ENCODE data around the gene UNC13D. TPM values are rescaled to one million over a fixed set of nuclear protein-coding genes. Genes with fewer than 3 reads are reported as not detected.

The UNC13D gene
- polyA plus RNA-seq, 1 experiment: 0.16 TPM

- H3K9me3 ChIP-seq (ENCODE audit: control insufficient read depth, insufficient read depth, low read length): no peaks in the 10 kb centered on the region; the same call in 1 of the 2 replicates
- H3K27me3 ChIP-seq (ENCODE audit: control insufficient read depth, insufficient read depth, low read length): no peaks in the 10 kb centered on the region
- no peak overlapping the region for H3K27ac ChIP-seq (ENCODE audit: low read depth, low read length)
- TF ChIP-seq CTCF (IDR thresholded peaks at IDR 0.05; ENCODE audit: low read depth, low read length): no peak
- ChIA-PET POLR2A (no interaction called here), CTCF (interaction anchor here (0.6 kb wide), 1 partner anchor 17 kb away, joined by 3 read pairs; no protein-coding TSS in a partner anchor)
- H3K4me3 ChIP-seq (ENCODE audit: low read depth, low read length): no peak overlapping the region
- no peak for DNase-seq (ENCODE audit: low read depth, low spot score)
These were observed 7.6 kb downstream of the UNC13D start for GRCh38 chr17:75836605-75837004.

- H3K27ac ChIP-seq (ENCODE audit: low read depth, low read length): no peak overlapping the region
- DNase-seq (ENCODE audit: low read depth, low spot score): no peak
- POLR2A ChIA-PET: interaction anchor here (0.7 kb wide), 1 partner anchor 43 kb away, joined by 8 read pairs; the partner anchor contains the start of gene TRIM47
- H3K9me3 ChIP-seq (ENCODE audit: control insufficient read depth, insufficient read depth, low read length): no peaks in the 10 kb centered on the region; the same call in 1 of the 2 replicates
- H3K4me3 ChIP-seq (ENCODE audit: low read depth, low read length): no peak overlapping the region
- TF ChIP-seq CTCF (IDR thresholded peaks at IDR 0.05; ENCODE audit: low read depth, low read length): no peak
- H3K27me3 ChIP-seq (ENCODE audit: control insufficient read depth, insufficient read depth, low read length): no peaks in the 10 kb centered on the region
- CTCF ChIA-PET: no interaction called here
These were observed 8.6 kb downstream of the UNC13D start for GRCh38 chr17:75835654-75835987.

DNA sequence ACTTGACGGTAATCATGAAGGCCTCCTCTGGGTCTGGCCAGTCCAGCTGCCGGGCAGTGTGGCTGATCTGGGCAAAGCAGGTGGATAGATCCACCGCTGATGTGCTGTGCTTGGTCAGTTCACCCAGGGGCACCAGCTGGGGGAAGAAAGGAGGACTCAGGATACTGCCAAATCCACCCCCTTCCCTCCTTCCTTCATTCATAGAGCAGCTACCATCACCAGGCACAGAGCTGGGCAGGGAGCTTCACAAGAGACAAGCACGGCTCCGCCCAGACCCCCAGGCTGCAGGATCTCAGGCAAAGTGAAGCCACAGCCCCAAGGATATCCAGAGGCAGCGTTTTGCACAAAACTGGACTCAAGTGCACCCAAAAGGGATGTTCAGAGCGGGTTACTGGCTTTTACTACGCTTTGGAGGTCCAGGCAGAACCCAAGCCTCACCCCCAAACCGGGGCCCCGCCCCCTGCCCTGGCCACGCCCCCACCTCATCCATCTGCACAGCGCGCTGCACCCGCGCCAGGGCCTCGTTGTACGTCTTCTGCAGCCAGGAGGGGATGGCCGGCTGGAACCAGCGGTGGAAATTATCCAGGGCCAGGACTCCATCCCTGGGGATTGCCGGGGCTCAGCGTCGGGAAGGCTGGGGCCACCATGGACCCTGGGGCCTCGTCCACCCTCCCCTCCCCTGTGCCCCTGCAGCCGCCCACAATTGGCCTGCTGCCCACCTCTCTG, 9.1 kb downstream of the UNC13D start:
- CTCF ChIA-PET: no interaction called here
- Histone ChIP-seq H3K27me3 (ENCODE audit: control insufficient read depth, insufficient read depth, low read length) (no peaks in the 10 kb centered on the region), H3K4me3 (ENCODE audit: low read depth, low read length) (no peak overlapping the region), H3K9me3 (ENCODE audit: control insufficient read depth, insufficient read depth, low read length) (no peaks in the 10 kb centered on the region; the same call in 1 of the 2 replicates), H3K27ac (ENCODE audit: low read depth, low read length) (no peak overlapping the region)
- no peak for TF ChIP-seq CTCF (IDR thresholded peaks at IDR 0.05; ENCODE audit: low read depth, low read length)
- no peak for DNase-seq (ENCODE audit: low read depth, low spot score)
- POLR2A ChIA-PET: interaction anchor here (0.7 kb wide), 1 partner anchor 44 kb away, joined by 8 read pairs; the partner anchor contains the start of gene TRIM47

DNA sequence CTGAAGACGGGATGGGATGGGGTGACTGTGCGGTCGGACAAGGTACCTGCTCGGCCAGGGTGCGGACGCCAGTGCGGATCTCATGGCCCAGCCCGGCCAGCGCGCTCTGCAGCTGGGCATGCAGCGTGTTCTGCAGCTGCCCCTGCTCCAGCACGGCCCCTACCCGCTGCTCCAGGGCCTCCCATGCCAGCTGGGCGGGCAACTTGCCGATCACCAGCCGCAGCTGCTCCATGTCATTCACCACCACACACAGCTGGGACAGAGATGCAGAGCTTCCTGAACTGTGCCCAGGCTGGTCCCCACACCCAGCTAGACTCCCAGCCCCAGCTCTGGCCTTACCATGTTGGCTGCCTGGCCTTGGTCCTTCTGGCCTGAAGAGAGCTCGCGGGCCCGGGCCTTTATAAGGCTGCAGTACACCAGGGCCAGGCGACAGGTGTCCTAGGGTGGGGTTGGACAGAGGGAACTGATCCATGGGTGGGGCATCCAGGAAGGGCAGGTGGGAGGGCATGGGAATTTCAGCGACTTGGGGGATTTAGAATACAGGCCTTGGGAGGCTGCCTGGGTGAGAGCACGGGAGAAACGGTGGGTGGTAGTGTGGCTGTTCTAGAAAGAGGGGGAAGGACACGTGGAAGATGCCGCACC, 9.8 kb downstream of the UNC13D start:
- Histone ChIP-seq H3K27ac (ENCODE audit: low read depth, low read length) (no peak overlapping the region), H3K9me3 (ENCODE audit: control insufficient read depth, insufficient read depth, low read length) (no peaks in the 10 kb centered on the region; the same call in 1 of the 2 replicates), H3K4me3 (ENCODE audit: low read depth, low read length) (no peak overlapping the region), H3K27me3 (ENCODE audit: control insufficient read depth, insufficient read depth, low read length) (no peaks in the 10 kb centered on the region)
- POLR2A ChIA-PET: no interaction called here
- CTCF ChIA-PET: no interaction called here
- TF ChIP-seq CTCF (IDR thresholded peaks at IDR 0.05; ENCODE audit: low read depth, low read length): no peak
- DNase-seq (ENCODE audit: low read depth, low spot score): no peak
